ENCODE results near the gene ATP11A. TPM values are rescaled to one million over a fixed set of nuclear protein-coding genes. Genes with fewer than 3 reads are reported as not detected.
A peak's percentile ranks its signal among the peaks of the same experiment; 100 is the strongest.

Gene ATP11A
- total RNA-seq, 1 experiment from 2014 or later, result 8.7 TPM

GRCh38 chr13:112711528-112712265 lies 21.9 kb downstream of the ATP11A start:
- H3K4me1 ChIP-seq (ENCODE audit: insufficient read depth, low read length), result peaks cover 13% of the 10 kb centered on the region; the same call in 1 of the 2 replicates

GRCh38 chr13:112712451-112713207 lies 22.8 kb downstream of the ATP11A start:
- Histone ChIP-seq H3K4me2 (ENCODE audit: low read length) (0 out of 2 replicates have a peak overlapping the region, but pooled peaks have one; percentile 79), H3K27me3 (ENCODE audit: low read length) (no peaks in the 10 kb centered on the region), H4K20me1 (ENCODE audit: low read length) (no peaks in the 10 kb centered on the region), H3K9me3 (ENCODE audit: low read length) (no peaks in the 10 kb centered on the region), H3F3A (ENCODE audit: low read length, unreplicated experiment) (no peaks in the 10 kb centered on the region), H3K4me3 (ENCODE audit: low read length) (no peak overlapping the region), H3K4me1 (ENCODE audit: insufficient read depth, low read length) (peaks cover 13% of the 10 kb centered on the region; the same call in 1 of the 2 replicates), H3K79me2 (ENCODE audit: low read length) (peaks cover 8% of the 10 kb centered on the region; the same call in 1 of the 2 replicates), H3K27ac (ENCODE audit: low read length) (peak overlapping the region; percentile 72), H3K9me2 (replicated peaks; ENCODE audit: low read length) (no peaks in the 10 kb centered on the region), H2AFZ (ENCODE audit: low read length) (no peak overlapping the region), H3K9ac (ENCODE audit: low read length) (peak overlapping the region; percentile 32; the same call in 1 of the 2 replicates), H3K36me3 (ENCODE audit: low read depth, low read length) (no peaks in the 10 kb centered on the region)
- DNase-seq (no peak), ATAC-seq (no peak)
- POLR2A ChIA-PET (ENCODE audit: unreplicated experiment), result no interaction called here
- no TSS peak for BruUV-seq (replicated peaks)
- intact Hi-C loops (cut with micrococcal nuclease), result no loop called here
- CTCF ChIA-PET, result no interaction called here
- TF ChIP-seq EZH2 (IDR thresholded peaks at IDR 0.05; ENCODE audit: low read length, unreplicated experiment), result no peak
- TF ChIP-seq EZH2phosphoT487 (IDR thresholded peaks at IDR 0.05; ENCODE audit: borderline replicate concordance, low read length), result no peak
- no peak for TF ChIP-seq CTCF (conservative IDR thresholded peaks at IDR 0.05; ENCODE audit: low read depth, low read length)

More at GRCh38 chr13:112711528-112712265, 21.9 kb downstream of the ATP11A start:
- intact Hi-C loops (cut with micrococcal nuclease), result no loop called here
- H3K4me3 ChIP-seq (ENCODE audit: low read length), result peak overlapping the region; percentile 45; the same call in 1 of the 2 replicates
- no peaks in the 10 kb centered on the region for H3K9me3 ChIP-seq (ENCODE audit: low read length)
- peak overlapping the region; percentile 58; the same call in 1 of the 2 replicates for H2AFZ ChIP-seq (ENCODE audit: low read length)
- POLR2A ChIA-PET (ENCODE audit: unreplicated experiment), result no interaction called here
- H3K9me2 ChIP-seq (replicated peaks; ENCODE audit: low read length), result no peaks in the 10 kb centered on the region
- CTCF ChIA-PET, result interaction anchor here (0.6 kb wide), 2 partner anchors 15 to 163 kb away, joined by 3 read pairs; no protein-coding TSS in a partner anchor
- DNase-seq (peak; percentile 77), ATAC-seq (peak; percentile 99)
- H3K27ac ChIP-seq (ENCODE audit: low read length), result peak overlapping the region; percentile 72
- no peaks in the 10 kb centered on the region for H4K20me1 ChIP-seq (ENCODE audit: low read length)
- H3K27me3 ChIP-seq (ENCODE audit: low read length), result no peaks in the 10 kb centered on the region
- H3K9ac ChIP-seq (ENCODE audit: low read length), result peak overlapping the region; percentile 32
- no peaks in the 10 kb centered on the region for H3K36me3 ChIP-seq (ENCODE audit: low read depth, low read length)
- no TSS peak for BruUV-seq (replicated peaks)
- peak overlapping the region; percentile 79 for H3K4me2 ChIP-seq (ENCODE audit: low read length)
- TF ChIP-seq CTCF (conservative IDR thresholded peaks at IDR 0.05; ENCODE audit: low read depth, low read length), result peak; percentile 44; the same call in 1 of the 2 replicates
- TF ChIP-seq EZH2phosphoT487 (IDR thresholded peaks at IDR 0.05; ENCODE audit: borderline replicate concordance, low read length), result no peak
- TF ChIP-seq EZH2 (IDR thresholded peaks at IDR 0.05; ENCODE audit: low read length, unreplicated experiment), result no peak
- H3K79me2 ChIP-seq (ENCODE audit: low read length), result peaks cover 8% of the 10 kb centered on the region; the same call in 1 of the 2 replicates
- H3F3A ChIP-seq (ENCODE audit: low read length, unreplicated experiment), result no peaks in the 10 kb centered on the region
